Heart right ventricle (tissue), 16 donors: ENCODE measurements around the gene SLC35F1. TPM values are rescaled to one million over a fixed set of nuclear protein-coding genes. Genes with fewer than 3 reads are reported as not detected.

Experiments
- ATAC-seq, 8 donors: fragments of 200-7000 bp; cut with Tn5 transposase; one replicate each; pipeline ENCODE4 v1.9.1; 2020; ENCODE audit warnings: mild to moderate bottlenecking in 8 of 8, moderate library complexity in 8 of 8, moderate number of reproducible peaks in 1 of 8
- DNase-seq, 2 donors: peaks; one replicate each; pipeline ENCODE4 v3.0.0-alpha.2; 2020
- H3K27ac ChIP-seq, 10 donors: fragments of 200-600 bp; sonication (generic) in 2 of 10; one replicate each; pipeline versions ENCODE4 v1.5.0 to v1.8.0; 2020 to 2022; ENCODE audit warnings: mild to moderate bottlenecking in 3 of 10
- H3K27me3 ChIP-seq, 7 donors: fragments of 200-600 bp; one replicate each; pipeline ENCODE4 v1.8.0; 2021 to 2022; ENCODE audit warnings: mild to moderate bottlenecking in 2 of 7
- H3K36me3 ChIP-seq, 9 donors: fragments of 200-600 bp; sonication (generic) in 1 of 9; one replicate each; pipeline versions ENCODE4 v1.5.0 to v1.8.0; 2020 to 2022; ENCODE audit warnings: mild to moderate bottlenecking in 2 of 9
- H3K4me1 ChIP-seq, 9 donors: fragments of 200-600 bp; sonication (generic) in 1 of 9; one replicate each; pipeline versions ENCODE4 v1.5.0 to v1.8.0; 2020 to 2022; ENCODE audit warnings: mild to moderate bottlenecking in 4 of 9
- H3K4me3 ChIP-seq, 10 donors: fragments of 200-600 bp; sonication (generic) in 2 of 10; one replicate each; pipeline versions ENCODE4 v1.5.0 to v1.8.0; 2020 to 2022; ENCODE audit warnings: mild to moderate bottlenecking in 7 of 10, moderate library complexity in 2 of 10
- H3K9me3 ChIP-seq, 11 donors: fragments of 200-600 bp in 10 of 11; sonication (generic) in 2 of 11; one replicate each; pipeline versions ENCODE4 v1.5.0 to v1.8.0; 2013 to 2022; ENCODE audit warnings: mild to moderate bottlenecking in 2 of 11, control low read depth in 1 of 11, moderate library complexity in 1 of 11
- WGBS, 2 donors: extraction: QIAGEN DNeasy Blood & Tissue Kit; methylation state at CpG; one replicate each; pipeline ENCODE4 v1.1.7; 2013; ENCODE audit warnings: inconsistent platforms in 1 of 2; 5-methylcytosine and 5-hydroxymethylcytosine counted together
- intact Hi-C, 10 donors: fragments of 100-400 bp; cut with DNase I; formaldehyde crosslinking; loops; one replicate each; pipeline versions ENCODE4 v1.11.1 to v1.14.2; 2022
- polyA plus RNA-seq, 2 donors: library from polyadenylated mRNA; stranded (reverse); fragments of 200-250 nt; gene quantifications; one replicate each; pipeline ENCODE4 v1.2.3, GENCODE V29; 2013
- total RNA-seq, 10 donors: library from RNA; stranded (reverse); fragmentation: NEBNext Ultra II Directional in 3 of 10; extraction: Animal tissue kit (Norgen Biotek cat#: 25700) in 3 of 10; gene quantifications; one replicate each; pipeline versions ENCODE4 v1.2.1 to v1.2.4, GENCODE V29; 2021 to 2023
- TF ChIP-seq, protein P1 (sequence below), 9 donors: fragments of 200-600 bp; sonication (generic) in 2 of 9; IDR thresholded peaks; one replicate each; pipeline versions ENCODE4 v1.5.0 to v1.8.0; 2021 to 2022; ENCODE audit warnings: antibody characterized with exemption in 9 of 9, mild to moderate bottlenecking in 5 of 9, moderate library complexity in 1 of 9
- donor health status: Arrhythmogenic right ventricular cardiomyopathy.
- donor health status: ischemic (EF 13 %, LVEDD 7.1; RV severe dilation, severe dysfunction).
- donor health status: healthy with polysubstance abuse.
- donor health status: DM: no; HTN: yes; CAD: no.
- donor health status: DM: no; HTN: no; CAD: no.
- donor health status: ischemic (EF 25% LVEDD 6.9; RV normal size, moderate dysfunction).
- donor health status: ischemic (EF 25% LVEDD 5.7; RV mildly dilated, moderate dysfunction).
- donor health status: healthy.
- donor health status: DM: yes; HTN: yes; CAD: no.
- donor health status: Ischemic cardiomyopathy.
- donor health status: ischemic (EF 35%, LVEDD 5.7; RV mildly dilated, moderate dysfunction).
- donor health status: nonischemic (EF 11% LVEDD 7.7; RV severe dilation, severe dysfunction).
- donor health status: DM: yes; HTN: yes; CAD: no.
- donor health status: PGD.
- donor health status: ischemic (EF 29% LVEDD 5.4; RV normal size, mild dysfunction).
- donor health status: nonischemic (EF 23%, LVEDD 6.1; RV moderate dilation, normal function).

The SLC35F1 gene
- total and polyA plus RNA-seq, 12 donors, result 0.75 to 17.7 (median 6.3) TPM

DNA sequence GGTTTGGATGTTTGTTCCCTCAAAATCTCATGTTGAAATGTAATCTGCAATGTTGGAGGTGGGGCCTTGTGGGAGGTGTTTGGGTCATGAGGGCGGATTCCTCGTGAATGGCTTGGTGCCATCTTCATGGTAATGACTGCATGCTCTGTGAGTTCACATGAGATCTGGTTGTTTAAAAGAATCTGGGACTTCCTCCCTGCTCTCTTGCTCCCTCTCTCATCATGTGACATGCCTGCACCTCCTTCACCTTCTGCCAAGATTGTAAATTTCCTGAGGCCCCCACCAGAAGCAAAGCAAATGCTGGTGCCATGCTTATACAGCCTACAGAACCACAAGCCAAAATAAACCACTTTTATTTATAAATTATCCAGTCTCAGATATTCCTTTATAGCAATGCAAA lies 390.8 kb downstream of the SLC35F1 start:
- no peaks in the 10 kb centered on the region for H3K9me3 ChIP-seq
- no peaks in the 10 kb centered on the region for H3K36me3 ChIP-seq
- WGBS, 2 donors, result 46 to 61% methylated on average over 2 of the region's 2 CpGs
- no peak for ATAC-seq
- H3K4me1 ChIP-seq, result peaks cover 0 to 38% (median 14%) of the 10 kb centered on the region in 9 donors
- DNase-seq, result no peak
- intact Hi-C loops, result loop anchor here in 2 of 10 donors (5.0 to 10.0 kb wide), 2 partner anchors 74 to 77 kb away; no protein-coding TSS in a partner anchor
- no peaks in the 10 kb centered on the region for H3K27me3 ChIP-seq
- TF ChIP-seq, protein P1, sequence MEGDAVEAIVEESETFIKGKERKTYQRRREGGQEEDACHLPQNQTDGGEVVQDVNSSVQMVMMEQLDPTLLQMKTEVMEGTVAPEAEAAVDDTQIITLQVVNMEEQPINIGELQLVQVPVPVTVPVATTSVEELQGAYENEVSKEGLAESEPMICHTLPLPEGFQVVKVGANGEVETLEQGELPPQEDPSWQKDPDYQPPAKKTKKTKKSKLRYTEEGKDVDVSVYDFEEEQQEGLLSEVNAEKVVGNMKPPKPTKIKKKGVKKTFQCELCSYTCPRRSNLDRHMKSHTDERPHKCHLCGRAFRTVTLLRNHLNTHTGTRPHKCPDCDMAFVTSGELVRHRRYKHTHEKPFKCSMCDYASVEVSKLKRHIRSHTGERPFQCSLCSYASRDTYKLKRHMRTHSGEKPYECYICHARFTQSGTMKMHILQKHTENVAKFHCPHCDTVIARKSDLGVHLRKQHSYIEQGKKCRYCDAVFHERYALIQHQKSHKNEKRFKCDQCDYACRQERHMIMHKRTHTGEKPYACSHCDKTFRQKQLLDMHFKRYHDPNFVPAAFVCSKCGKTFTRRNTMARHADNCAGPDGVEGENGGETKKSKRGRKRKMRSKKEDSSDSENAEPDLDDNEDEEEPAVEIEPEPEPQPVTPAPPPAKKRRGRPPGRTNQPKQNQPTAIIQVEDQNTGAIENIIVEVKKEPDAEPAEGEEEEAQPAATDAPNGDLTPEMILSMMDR (IDR thresholded peaks at IDR 0.05), result no peak
- H3K4me3 ChIP-seq, result no peak overlapping the region
- peak overlapping the region in 6 of 10 donors; percentile 45 to 84 (median 53) for H3K27ac ChIP-seq

DNA sequence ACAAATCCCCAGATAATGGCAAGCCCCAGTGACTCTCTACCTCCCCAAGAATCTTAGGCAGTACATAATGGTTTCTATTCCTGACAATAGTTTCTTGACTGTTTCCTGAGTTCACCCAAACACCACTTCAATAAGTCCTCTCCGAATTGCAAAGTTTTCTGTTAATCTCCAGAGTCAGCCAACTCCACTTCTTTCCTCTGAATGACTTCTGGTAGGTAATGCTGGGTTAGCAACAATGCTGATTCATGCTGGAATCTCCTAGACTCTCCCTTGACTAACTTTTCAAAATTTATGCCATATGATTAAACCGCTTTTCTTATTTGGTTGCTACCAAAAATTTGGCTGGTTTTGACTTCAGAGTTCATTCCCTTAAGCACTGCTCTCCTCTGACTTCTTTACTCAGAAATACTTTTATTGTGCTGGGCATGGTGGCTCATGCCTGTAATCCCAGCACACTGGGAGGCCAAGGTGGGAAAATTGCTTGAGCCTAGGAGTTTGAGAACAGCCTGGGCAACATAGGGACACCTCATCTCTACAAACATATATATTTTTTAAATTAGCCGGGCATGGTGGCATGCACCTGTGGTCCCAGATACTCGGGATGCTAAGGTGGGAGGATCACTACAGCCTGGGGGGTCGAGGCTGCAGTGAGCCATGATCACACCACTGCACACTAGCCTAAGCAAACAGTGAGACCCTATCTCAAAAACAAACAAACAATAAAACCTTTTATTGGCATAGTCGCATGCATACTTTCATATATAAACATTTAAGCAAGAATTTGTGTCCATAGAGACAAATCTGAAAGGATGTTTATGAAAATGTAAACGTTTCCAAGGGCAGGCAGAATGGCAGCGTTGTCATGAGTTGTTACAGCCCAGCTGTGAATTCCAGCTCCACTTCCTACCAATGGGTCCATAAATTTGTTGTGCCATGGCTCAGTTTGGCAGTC lies 391.7 kb downstream of the SLC35F1 start:
- ATAC-seq (no peak), DNase-seq (no peak)
- TF ChIP-seq, protein P1 (IDR thresholded peaks at IDR 0.05), result no peak
- Histone ChIP-seq H3K36me3 (no peaks in the 10 kb centered on the region), H3K4me1 (peaks cover 0 to 36% (median 15%) of the 10 kb centered on the region in 9 donors), H3K27ac (peak overlapping the region in 5 of 10 donors; percentile 47 to 84 (median 54)), H3K27me3 (no peaks in the 10 kb centered on the region), H3K4me3 (no peak overlapping the region), H3K9me3 (no peaks in the 10 kb centered on the region)
- 70 to 80% methylated on average over 8 of the region's 8 CpGs for WGBS, 2 donors
- intact Hi-C loops, result loop anchor here in 2 of 10 donors (5.0 to 10.0 kb wide), 2 partner anchors 74 to 76 kb away; no protein-coding TSS in a partner anchor

DNA sequence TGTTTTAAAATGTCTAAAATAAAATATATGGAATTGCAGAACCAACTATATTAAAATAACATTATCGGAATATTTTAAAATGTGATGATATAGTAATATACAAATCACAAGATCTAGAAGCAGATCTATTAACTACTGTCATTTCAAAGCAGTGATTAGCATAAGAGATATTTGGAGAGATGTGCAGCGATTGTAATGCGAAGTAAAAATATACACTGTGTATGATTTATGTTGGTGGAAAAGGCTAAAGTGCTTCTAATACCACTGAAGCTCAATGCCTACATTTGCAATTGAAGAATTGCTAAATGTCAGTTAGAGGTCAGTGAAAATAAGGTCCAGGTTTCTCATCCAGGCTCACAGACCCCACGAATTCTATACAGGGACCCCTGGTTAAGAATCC lies 392.4 kb downstream of the SLC35F1 start:
- Histone ChIP-seq H3K9me3 (no peaks in the 10 kb centered on the region), H3K36me3 (no peaks in the 10 kb centered on the region), H3K4me1 (peaks cover 0 to 30% (median 14%) of the 10 kb centered on the region in 9 donors), H3K4me3 (no peak overlapping the region), H3K27me3 (no peaks in the 10 kb centered on the region), H3K27ac (peak overlapping the region in 1 of 10 donors; percentile 23)
- ATAC-seq (no peak), DNase-seq (no peak)
- WGBS, 2 donors, result 86 to 87% methylated on average over 4 of the region's 4 CpGs
- intact Hi-C loops, result loop anchor here in 2 of 10 donors (5.0 to 10.0 kb wide), 2 partner anchors 73 to 75 kb away; no protein-coding TSS in a partner anchor
- TF ChIP-seq, protein P1 (IDR thresholded peaks at IDR 0.05), result no peak

DNA sequence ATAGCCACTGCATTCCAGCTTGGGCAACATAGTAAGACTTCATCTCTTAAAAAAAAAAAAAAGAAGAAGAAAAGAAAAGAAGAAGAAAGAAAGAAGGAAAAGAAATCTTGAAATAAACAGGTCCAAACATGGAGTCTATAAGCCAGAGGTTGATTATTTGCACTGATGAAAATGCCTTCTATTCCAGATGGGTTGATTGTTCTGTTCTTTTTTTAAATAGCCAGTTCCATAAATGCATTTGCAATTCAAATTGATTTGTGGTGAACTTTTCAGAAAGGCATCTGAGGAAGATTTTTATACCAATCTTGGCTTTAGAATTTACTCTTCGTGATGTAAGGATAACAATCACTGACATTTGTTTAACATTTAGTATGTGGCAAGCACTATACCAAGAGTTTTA lies 397.3 kb downstream of the SLC35F1 start:
- WGBS, 2 donors, result 69 to 84% methylated on average over 1 of the region's 1 CpG
- intact Hi-C loops, result no loop called here
- TF ChIP-seq, protein P1 (IDR thresholded peaks at IDR 0.05), result no peak
- DNase-seq (no peak), ATAC-seq (no peak)
- H3K4me1 ChIP-seq, result peaks cover 0 to 37% (median 18%) of the 10 kb centered on the region in 9 donors
- no peak overlapping the region for H3K4me3 ChIP-seq
- no peaks in the 10 kb centered on the region for H3K27me3 ChIP-seq
- H3K9me3 ChIP-seq, result no peaks in the 10 kb centered on the region
- H3K36me3 ChIP-seq, result no peaks in the 10 kb centered on the region
- H3K27ac ChIP-seq, result peak overlapping the region in 3 of 10 donors; percentile 1 to 48 (median 24)
